ENCODE results near the gene GTPBP1.

Gene GTPBP1

DNA sequence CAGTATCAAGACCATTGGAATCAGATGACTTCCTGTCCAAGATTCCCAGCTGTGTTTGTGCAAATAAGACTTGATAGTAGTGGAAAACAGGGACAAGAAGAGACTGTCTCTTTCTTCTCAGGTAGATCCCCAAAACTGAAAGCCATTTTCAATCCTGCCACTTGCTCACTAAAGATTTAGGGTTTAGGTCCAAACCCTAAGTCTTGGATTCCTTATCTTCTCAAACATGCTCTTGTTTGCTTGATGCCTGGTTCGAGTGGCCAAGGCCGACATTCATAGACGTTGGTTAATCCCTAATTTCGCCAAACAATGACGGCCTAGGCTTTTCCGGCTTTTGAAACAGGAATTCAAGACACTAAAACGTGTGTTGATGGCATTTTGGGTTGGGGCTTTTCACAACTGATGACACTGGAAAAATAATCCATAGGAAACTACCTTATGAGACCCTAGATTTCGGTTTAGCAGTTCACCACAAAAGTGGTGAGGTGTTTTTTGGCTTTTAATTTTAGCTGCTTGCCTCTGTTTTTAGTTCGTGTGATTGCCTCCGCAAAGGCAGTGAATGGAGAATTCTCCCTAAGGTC is 1.0 kb upstream of the GTPBP1 start:
- peak in 1 of 2 donors; percentile 14 for DNase-seq

- peak; percentile 33 to 55 for DNase-seq
These were observed 557 bp downstream of the GTPBP1 start for GRCh38 chr22:38706101-38706900.

DNA sequence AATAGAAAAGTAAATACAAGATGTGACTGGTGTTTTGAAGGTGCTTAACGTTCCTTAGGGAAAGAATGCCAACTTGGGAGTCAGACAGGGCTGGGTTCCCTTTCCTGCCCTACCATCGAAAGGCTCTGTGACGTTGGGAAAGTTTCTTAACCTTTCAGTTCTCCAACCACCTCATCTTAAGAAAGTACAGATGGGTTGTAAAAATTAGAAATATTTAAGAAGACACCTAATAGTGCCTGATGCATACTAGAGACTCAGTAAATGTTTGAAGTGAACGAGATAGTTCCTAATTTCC is 1.1 kb downstream of the GTPBP1 start:
- peak in 1 of 2 donors; percentile 63 for DNase-seq

DNA sequence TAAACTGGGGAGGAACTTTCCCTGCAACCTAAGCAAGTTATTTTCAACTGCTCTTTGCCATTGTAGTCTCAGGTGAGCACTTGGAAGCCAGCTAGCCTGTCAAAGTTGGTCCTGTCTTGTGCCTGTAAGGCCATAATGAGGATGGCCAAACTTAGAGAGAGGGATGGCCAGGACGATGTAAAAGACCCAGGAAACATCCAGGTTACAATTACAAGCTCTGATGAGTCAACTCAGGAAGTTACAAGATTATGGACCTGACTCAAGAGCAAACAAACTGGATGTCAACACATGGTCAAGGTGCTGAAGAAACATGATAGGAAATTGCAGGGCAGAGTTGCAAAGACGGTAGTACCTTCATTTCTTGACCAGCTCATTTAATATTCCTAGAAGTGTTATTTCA is 1.6 kb downstream of the GTPBP1 start:
- DNase-seq, result peak; percentile 42 to 53

GRCh38 chr22:38707984-38708383 is 2.2 kb downstream of the GTPBP1 start:
- no peak for DNase-seq

- no peak for DNase-seq
These were observed 3.6 kb downstream of the GTPBP1 start for GRCh38 chr22:38709306-38709705.

- DNase-seq, result no peak
These were observed 4.6 kb downstream of the GTPBP1 start for GRCh38 chr22:38710351-38710750.

GRCh38 chr22:38710866-38711265 is 5.1 kb downstream of the GTPBP1 start:
- DNase-seq, result no peak

- DNase-seq, result no peak
These were observed 6.9 kb downstream of the GTPBP1 start for GRCh38 chr22:38712486-38713207.

GRCh38 chr22:38713921-38714320 is 8.2 kb downstream of the GTPBP1 start:
- DNase-seq, result no peak

- DNase-seq, result peak; percentile 13 to 23
These were observed 9.5 kb downstream of the GTPBP1 start for GRCh38 chr22:38715176-38715764.

- no peak for DNase-seq
These were observed 10.1 kb downstream of the GTPBP1 start for GRCh38 chr22:38715852-38716251.

- no peak for DNase-seq
These were observed 10.5 kb downstream of the GTPBP1 start for GRCh38 chr22:38716271-38716670.

GRCh38 chr22:38716826-38717225 is 11.1 kb downstream of the GTPBP1 start:
- no peak for DNase-seq

DNA sequence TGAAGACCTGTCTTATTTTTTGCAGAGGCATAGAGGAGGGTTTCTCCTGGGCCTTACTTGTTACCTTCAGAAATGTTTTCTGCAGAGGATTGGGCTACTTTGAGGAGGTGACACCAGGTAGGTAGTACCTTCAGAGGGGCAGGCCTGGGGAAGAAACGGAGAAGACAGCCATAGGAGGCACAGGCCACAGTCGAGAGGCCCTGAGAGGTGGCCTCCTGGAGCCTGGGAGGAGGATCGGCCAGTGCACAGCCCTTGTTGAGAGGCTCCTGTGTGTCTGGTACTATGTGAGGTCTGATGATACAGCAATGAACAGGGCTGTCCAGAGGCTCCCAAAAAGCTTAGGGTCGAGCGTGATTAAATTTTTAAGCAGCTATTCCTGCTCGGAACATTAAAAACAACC is 11.5 kb downstream of the GTPBP1 start:
- no peak for DNase-seq

DNA sequence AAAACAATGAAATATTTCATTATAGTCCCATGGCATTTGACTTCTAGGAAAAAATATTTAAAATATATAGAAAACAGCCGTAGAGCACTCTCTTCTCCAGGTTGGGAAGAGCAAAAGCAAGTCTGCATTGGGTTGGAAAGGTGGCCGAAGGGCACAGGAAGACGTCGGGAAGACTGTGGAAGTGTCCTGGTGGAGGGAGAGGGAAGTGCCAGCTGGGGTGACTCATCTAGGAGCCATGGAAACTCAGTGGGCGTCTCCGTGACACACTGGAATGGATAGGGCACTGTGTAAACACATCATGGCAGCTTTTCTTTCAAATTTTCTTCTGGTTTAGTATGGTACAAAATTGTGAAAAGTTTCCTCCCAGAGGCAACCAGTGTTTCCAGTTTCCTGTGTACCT is 12.7 kb downstream of the GTPBP1 start:
- DNase-seq, result peak; percentile 49 to 55

DNA sequence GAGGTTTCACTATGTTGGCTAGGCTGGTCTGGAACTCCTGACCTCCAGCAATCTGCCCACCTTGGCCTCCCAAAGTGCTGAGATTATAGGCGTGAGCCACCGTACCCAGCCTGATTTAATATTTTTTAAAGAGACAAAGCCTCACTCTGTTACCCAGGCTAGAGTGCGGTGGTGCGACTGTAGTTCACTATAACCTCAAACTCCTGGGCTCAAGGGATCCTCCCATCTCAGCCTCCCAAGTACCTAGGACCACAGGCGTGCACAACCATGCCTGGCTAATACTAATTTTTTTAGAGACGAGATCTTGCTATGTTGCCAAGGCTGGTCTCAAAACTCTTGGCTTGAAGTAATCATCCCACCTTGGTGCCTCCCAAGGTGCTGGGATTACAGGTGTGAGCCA is 13.5 kb downstream of the GTPBP1 start:
- no peak for DNase-seq

GRCh38 chr22:38720350-38720749 is 14.6 kb downstream of the GTPBP1 start:
- no peak for DNase-seq

DNA sequence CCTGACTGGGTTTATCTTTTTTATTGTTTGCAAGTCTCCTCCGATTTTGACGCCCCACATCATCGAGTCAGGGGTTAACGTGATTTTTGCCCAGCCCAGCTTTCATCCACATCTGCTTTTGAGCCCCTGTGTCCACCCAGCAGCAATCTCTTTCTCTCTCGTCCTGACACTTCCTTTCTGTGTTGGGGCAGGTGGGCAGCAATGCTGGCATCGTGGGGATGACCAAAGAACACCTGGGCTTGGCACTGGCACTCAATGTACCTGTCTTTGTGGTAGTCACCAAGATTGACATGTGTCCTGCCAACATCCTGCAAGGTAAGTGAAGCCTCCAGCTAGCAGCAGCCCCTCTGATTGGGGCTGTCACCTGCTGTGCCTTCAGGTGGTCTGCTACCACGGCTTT is 15.8 kb downstream of the GTPBP1 start:
- DNase-seq, result no peak

DNA sequence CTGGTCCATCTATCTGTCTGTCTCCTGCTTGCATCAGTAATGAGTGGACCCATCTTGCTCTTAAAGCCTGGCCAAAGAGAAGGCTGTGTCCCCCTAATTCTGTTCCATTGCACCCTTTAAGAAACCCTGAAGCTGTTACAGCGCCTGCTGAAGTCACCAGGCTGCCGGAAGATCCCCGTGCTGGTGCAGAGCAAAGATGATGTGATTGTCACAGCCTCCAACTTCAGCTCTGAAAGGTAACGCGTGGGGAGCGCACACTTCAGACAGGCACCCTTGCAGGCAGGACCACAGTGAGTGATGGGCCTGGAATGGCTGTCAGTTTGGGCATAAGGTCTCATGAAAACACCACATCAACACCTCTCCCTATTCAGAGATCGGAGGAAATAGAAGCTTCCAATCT is 18.4 kb downstream of the GTPBP1 start:
- no peak for DNase-seq

- DNase-seq, result peak; percentile 28 to 47
These were observed 19.3 kb downstream of the GTPBP1 start for GRCh38 chr22:38724926-38725571.

- no peak for DNase-seq
These were observed 20.3 kb downstream of the GTPBP1 start for GRCh38 chr22:38725900-38726655.

GRCh38 chr22:38727123-38727522 is 21.4 kb downstream of the GTPBP1 start:
- no peak for DNase-seq

Measured in inflammatory macrophage treated with lipopolysaccharide for 1 hour (primary cell).